Measurements from ENCODE around the gene GOLGA8H. TPM values are rescaled to one million over a fixed set of nuclear protein-coding genes. Genes with fewer than 3 reads are reported as not detected.

The GOLGA8H gene, protein sequence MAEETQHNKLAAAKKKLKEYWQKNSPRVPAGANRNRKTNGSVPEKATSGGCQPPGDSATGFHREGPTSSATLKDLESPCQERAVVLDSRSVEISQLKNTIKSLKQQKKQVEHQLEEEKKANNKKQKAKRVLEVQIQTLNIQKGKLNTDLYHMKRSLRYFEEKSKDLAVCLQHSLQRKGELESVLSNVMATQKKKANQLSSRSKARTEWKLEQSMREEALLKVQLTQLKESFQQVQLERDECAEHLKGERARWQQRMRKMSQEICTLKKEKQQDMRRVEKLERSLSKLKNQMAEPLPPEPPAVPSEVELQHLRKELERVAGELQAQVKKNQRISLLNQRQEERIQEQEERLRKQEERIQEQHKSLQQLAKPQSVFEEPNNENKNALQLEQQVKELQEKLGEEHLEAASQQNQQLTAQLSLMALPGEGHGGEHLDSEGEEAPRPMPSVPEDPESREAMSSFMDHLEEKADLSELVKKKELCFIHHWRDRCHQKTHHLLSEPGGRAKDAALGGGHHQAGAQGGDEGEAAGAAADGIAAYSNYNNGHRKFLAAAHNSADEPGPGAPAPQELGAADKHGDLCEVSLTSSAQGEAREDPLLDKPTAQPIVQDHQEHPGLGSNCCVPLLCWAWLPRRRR
- total RNA-seq, result 0.17 and 0.44 TPM in 2 replicates

DNA sequence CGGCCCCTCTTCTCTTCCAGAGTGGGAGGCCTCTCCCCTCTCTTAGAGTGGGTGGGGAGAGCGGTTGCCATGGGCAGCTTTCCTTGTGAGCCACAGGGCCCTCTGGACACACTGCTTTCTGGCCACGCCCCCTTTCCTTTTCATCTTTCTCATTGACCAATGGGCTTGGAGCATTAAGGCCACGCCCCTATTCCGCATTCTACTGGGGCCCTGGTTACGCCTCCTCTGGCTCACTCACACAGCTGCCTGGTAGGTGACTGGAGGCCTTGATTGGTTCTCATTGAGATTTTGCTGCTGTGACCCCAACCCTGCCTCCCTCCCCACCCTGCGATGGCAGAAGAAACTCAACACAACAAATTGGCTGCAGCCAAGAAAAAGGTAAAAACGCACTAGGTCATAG is at the start of gene GOLGA8H:
Gene GOLGA8H, plus strand, starts transcription at position 233 of the 400 bp plus-strand sequence. Its CDS starts 98 bp downstream, at position 331.

DNA sequence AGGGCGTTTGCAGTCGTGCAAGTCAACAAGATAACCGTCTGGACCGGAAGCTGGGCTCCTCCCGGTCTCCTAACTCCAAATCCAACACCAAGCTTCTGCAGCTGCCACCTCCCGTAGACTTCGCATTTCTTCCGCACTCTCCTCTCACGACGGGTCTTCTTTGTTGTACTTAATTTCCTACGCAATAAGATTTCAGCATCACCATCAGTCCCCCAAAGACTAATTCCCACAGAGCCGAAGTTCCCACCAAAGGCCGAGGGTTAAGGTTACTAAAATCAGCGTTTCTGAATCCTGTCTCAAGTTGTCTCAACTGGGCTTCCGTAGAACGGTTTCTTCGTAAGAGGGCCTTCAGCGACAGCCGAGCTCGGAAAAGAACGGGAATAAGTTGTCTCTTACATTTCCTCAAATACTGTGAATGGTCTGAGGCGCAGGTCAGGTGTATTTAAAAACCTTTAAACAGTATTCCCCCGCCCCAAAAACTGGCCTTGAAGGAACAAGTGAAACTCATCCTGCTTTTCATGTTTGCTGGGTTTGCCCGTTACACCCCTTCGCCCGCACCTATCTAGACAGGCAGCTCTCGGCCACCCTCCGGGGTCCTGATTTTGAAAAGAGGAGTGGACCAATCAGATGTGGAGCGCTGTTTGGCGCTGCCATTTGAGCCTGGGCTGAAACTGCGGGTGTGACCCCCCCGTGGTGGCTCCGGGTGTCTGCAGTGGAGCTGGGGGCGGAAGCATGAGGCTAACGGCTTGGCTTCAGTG is 21.8 kb downstream of the GOLGA8H start, which contains the start of gene ARHGAP11B:
Gene ARHGAP11B, plus strand, starts transcription at position 693 of the 758 bp plus-strand sequence.

Other genes starting within 250 kb of the GOLGA8H start
- under 0.01 and 0.17 TPM in 2 replicates for gene CHRFAM7A, start 210.5 kb upstream of the GOLGA8H start, total RNA-seq
- gene GOLGA8R, start 189.8 kb upstream of the GOLGA8H start, total RNA-seq, result 3.6 and 3.9 TPM in 2 replicates
- gene GOLGA8Q, start 52.0 kb upstream of the GOLGA8H start, total RNA-seq, result 1.5 and 2.6 TPM in 2 replicates

Data from smooth muscle cell of trachea (primary cell).